Measurements from ENCODE around the gene LRRK1. TPM values are rescaled to one million over a fixed set of nuclear protein-coding genes. Genes with fewer than 3 reads are reported as not detected.

The LRRK1 gene
- total and polyA plus RNA-seq, 2 experiments from 2014 or later = 2.6 to 4.5 TPM

DNA sequence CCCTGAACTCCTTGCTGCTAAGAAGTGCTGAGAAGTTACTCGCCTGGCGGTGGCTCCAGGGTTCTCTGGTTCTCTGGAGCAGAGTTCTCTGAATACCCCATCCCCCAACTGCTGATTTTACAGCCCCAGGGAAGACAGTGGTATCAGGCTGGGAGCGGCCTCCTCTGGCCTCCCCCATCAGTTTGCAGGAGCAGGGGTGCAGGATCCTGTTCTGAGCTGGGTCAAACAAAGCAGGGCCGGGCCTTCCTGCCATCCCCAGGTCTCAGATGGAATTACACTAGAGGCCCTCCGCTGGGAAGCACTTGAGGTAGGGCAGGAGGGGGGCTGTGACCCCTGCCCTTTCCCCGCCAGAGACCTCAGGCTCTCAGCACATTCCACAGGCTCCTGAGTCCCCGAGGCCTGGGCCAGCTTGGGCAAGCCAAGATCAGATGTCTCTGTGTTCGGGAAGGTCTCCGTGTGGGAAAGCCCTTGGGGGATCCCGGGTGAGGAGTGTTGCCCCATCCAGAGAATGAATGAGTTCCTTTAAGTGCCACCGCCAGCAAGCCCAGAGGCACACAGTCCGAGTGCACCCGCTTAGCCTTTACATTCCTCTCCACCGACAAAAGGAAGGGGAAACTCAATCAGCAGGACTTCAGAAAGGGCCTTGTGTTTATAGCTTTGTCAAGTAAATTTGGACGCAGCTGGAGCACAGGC lies 149.9 kb downstream of the LRRK1 start:
- peak; percentile 96 for DNase-seq (ENCODE audit: low spot score)
- H3K9me3 Mint-ChIP-seq = peaks cover 35% of the 10 kb centered on the region
- H3K27me3 Mint-ChIP-seq (ENCODE audit: insufficient read depth, low read depth, poor library complexity) = peaks cover 33% of the 10 kb centered on the region
- peak overlapping the region; percentile 52 for H3K4me3 Mint-ChIP-seq
- peaks cover 22% of the 10 kb centered on the region for H3F3A ChIP-seq (replicated peaks; ENCODE audit: low read depth)
- H2AFZ ChIP-seq = no peak overlapping the region
- peaks cover 15% of the 10 kb centered on the region for H3K36me3 ChIP-seq (ENCODE audit: insufficient read depth)
- ATAC-seq = peak; percentile 86
- peak overlapping the region; percentile 98 for H3K27ac Mint-ChIP-seq
- H3K36me3 Mint-ChIP-seq (ENCODE audit: low read depth) = peaks cover 35% of the 10 kb centered on the region
- peak overlapping the region; percentile 97 for H3K27ac ChIP-seq (ENCODE audit: low read depth)
- peak; percentile 28; the same call in 1 of the 2 replicates for TF ChIP-seq CREB1 (CRISPR knock-in tag; IDR thresholded peaks at IDR 0.05; ENCODE audit: low read depth)
- no peak for TF ChIP-seq ZNF331 (CRISPR knock-in tag; IDR thresholded peaks at IDR 0.05; ENCODE audit: low read depth)
- peak; percentile 45; the same call in 1 of the 2 replicates for TF ChIP-seq ZNF114 (CRISPR knock-in tag; IDR thresholded peaks at IDR 0.05)
- TF ChIP-seq NANOG (IDR thresholded peaks at IDR 0.05; ENCODE audit: borderline replicate concordance) = peak; percentile 54; the same call in 1 of the 2 replicates
- TF ChIP-seq, protein P1, sequence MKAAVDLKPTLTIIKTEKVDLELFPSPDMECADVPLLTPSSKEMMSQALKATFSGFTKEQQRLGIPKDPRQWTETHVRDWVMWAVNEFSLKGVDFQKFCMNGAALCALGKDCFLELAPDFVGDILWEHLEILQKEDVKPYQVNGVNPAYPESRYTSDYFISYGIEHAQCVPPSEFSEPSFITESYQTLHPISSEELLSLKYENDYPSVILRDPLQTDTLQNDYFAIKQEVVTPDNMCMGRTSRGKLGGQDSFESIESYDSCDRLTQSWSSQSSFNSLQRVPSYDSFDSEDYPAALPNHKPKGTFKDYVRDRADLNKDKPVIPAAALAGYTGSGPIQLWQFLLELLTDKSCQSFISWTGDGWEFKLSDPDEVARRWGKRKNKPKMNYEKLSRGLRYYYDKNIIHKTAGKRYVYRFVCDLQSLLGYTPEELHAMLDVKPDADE (IDR thresholded peaks at IDR 0.05) = peak; percentile 57; the same call in 1 of the 2 replicates
- no peak for TF ChIP-seq EZH2 (IDR thresholded peaks at IDR 0.05; ENCODE audit: low read depth, unreplicated experiment)
- TF ChIP-seq STAT1 (IDR thresholded peaks at IDR 0.05; ENCODE audit: unreplicated experiment) = no peak
- TF ChIP-seq JUNB (IDR thresholded peaks at IDR 0.05; ENCODE audit: unreplicated experiment) = no peak
- TF ChIP-seq, protein P2, sequence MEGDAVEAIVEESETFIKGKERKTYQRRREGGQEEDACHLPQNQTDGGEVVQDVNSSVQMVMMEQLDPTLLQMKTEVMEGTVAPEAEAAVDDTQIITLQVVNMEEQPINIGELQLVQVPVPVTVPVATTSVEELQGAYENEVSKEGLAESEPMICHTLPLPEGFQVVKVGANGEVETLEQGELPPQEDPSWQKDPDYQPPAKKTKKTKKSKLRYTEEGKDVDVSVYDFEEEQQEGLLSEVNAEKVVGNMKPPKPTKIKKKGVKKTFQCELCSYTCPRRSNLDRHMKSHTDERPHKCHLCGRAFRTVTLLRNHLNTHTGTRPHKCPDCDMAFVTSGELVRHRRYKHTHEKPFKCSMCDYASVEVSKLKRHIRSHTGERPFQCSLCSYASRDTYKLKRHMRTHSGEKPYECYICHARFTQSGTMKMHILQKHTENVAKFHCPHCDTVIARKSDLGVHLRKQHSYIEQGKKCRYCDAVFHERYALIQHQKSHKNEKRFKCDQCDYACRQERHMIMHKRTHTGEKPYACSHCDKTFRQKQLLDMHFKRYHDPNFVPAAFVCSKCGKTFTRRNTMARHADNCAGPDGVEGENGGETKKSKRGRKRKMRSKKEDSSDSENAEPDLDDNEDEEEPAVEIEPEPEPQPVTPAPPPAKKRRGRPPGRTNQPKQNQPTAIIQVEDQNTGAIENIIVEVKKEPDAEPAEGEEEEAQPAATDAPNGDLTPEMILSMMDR (conservative IDR thresholded peaks at IDR 0.05; ENCODE audit: low read depth in 2 of 2) = peak; percentile 48 to 52
- no peak for TF ChIP-seq EZH2phosphoT487 (IDR thresholded peaks at IDR 0.05; ENCODE audit: unreplicated experiment)
- TF ChIP-seq, protein P3, sequence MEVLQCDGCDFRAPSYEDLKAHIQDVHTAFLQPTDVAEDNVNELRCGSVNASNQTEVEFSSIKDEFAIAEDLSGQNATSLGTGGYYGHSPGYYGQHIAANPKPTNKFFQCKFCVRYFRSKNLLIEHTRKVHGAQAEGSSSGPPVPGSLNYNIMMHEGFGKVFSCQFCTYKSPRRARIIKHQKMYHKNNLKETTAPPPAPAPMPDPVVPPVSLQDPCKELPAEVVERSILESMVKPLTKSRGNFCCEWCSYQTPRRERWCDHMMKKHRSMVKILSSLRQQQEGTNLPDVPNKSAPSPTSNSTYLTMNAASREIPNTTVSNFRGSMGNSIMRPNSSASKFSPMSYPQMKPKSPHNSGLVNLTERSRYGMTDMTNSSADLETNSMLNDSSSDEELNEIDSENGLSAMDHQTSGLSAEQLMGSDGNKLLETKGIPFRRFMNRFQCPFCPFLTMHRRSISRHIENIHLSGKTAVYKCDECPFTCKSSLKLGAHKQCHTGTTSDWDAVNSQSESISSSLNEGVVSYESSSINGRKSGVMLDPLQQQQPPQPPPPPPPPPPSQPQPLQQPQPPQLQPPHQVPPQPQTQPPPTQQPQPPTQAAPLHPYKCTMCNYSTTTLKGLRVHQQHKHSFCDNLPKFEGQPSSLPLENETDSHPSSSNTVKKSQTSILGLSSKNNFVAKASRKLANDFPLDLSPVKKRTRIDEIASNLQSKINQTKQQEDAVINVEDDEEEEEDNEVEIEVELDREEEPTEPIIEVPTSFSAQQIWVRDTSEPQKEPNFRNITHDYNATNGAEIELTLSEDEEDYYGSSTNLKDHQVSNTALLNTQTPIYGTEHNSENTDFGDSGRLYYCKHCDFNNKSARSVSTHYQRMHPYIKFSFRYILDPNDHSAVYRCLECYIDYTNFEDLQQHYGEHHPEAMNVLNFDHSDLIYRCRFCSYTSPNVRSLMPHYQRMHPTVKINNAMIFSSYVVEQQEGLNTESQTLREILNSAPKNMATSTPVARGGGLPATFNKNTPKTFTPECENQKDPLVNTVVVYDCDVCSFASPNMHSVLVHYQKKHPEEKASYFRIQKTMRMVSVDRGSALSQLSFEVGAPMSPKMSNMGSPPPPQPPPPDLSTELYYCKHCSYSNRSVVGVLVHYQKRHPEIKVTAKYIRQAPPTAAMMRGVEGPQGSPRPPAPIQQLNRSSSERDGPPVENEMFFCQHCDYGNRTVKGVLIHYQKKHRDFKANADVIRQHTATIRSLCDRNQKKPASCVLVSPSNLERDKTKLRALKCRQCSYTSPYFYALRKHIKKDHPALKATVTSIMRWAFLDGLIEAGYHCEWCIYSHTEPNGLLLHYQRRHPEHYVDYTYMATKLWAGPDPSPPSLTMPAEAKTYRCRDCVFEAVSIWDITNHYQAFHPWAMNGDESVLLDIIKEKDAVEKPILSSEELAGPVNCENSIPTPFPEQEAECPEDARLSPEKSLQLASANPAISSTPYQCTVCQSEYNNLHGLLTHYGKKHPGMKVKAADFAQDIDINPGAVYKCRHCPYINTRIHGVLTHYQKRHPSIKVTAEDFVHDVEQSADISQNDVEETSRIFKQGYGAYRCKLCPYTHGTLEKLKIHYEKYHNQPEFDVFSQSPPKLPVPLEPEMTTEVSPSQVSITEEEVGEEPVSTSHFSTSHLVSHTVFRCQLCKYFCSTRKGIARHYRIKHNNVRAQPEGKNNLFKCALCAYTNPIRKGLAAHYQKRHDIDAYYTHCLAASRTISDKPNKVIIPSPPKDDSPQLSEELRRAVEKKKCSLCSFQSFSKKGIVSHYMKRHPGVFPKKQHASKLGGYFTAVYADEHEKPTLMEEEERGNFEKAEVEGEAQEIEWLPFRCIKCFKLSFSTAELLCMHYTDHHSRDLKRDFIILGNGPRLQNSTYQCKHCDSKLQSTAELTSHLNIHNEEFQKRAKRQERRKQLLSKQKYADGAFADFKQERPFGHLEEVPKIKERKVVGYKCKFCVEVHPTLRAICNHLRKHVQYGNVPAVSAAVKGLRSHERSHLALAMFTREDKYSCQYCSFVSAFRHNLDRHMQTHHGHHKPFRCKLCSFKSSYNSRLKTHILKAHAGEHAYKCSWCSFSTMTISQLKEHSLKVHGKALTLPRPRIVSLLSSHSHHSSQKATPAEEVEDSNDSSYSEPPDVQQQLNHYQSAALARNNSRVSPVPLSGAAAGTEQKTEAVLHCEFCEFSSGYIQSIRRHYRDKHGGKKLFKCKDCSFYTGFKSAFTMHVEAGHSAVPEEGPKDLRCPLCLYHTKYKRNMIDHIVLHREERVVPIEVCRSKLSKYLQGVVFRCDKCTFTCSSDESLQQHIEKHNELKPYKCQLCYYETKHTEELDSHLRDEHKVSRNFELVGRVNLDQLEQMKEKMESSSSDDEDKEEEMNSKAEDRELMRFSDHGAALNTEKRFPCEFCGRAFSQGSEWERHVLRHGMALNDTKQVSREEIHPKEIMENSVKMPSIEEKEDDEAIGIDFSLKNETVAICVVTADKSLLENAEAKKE (CRISPR knock-in tag; IDR thresholded peaks at IDR 0.05) = no peak
- no peak for TF ChIP-seq POLR2AphosphoS5 (IDR thresholded peaks at IDR 0.05; ENCODE audit: low read depth)
- TF ChIP-seq, protein P4, sequence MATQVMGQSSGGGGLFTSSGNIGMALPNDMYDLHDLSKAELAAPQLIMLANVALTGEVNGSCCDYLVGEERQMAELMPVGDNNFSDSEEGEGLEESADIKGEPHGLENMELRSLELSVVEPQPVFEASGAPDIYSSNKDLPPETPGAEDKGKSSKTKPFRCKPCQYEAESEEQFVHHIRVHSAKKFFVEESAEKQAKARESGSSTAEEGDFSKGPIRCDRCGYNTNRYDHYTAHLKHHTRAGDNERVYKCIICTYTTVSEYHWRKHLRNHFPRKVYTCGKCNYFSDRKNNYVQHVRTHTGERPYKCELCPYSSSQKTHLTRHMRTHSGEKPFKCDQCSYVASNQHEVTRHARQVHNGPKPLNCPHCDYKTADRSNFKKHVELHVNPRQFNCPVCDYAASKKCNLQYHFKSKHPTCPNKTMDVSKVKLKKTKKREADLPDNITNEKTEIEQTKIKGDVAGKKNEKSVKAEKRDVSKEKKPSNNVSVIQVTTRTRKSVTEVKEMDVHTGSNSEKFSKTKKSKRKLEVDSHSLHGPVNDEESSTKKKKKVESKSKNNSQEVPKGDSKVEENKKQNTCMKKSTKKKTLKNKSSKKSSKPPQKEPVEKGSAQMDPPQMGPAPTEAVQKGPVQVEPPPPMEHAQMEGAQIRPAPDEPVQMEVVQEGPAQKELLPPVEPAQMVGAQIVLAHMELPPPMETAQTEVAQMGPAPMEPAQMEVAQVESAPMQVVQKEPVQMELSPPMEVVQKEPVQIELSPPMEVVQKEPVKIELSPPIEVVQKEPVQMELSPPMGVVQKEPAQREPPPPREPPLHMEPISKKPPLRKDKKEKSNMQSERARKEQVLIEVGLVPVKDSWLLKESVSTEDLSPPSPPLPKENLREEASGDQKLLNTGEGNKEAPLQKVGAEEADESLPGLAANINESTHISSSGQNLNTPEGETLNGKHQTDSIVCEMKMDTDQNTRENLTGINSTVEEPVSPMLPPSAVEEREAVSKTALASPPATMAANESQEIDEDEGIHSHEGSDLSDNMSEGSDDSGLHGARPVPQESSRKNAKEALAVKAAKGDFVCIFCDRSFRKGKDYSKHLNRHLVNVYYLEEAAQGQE (IDR thresholded peaks at IDR 0.05; ENCODE audit: unreplicated experiment) = no peak
- H3K4me3 ChIP-seq = peak overlapping the region; percentile 15; the same call in 1 of the 2 replicates
- H4K20me1 ChIP-seq (replicated peaks; ENCODE audit: insufficient read depth) = no peaks in the 10 kb centered on the region
- H3K27me3 ChIP-seq (ENCODE audit: insufficient read depth) = no peaks in the 10 kb centered on the region
- no peaks in the 10 kb centered on the region; the same call in 1 of the 2 replicates for H3K9me2 ChIP-seq (ENCODE audit: insufficient read depth)
- H3K4me1 Mint-ChIP-seq = peaks cover 51% of the 10 kb centered on the region
- H3K79me2 ChIP-seq (replicated peaks; ENCODE audit: insufficient read depth) = no peaks in the 10 kb centered on the region
- H3K4me1 ChIP-seq (ENCODE audit: insufficient read depth) = peaks cover 30% of the 10 kb centered on the region
- H3K4me2 ChIP-seq = peak overlapping the region; percentile 69

Measured in GM23338 (cell line).